HepG2 (cell line): Measurements from ENCODE around the gene LZTS2. TPM values are rescaled to one million over a fixed set of nuclear protein-coding genes. Genes with fewer than 3 reads are reported as not detected.
A peak's percentile ranks its signal among the peaks of the same experiment; 100 is the strongest.

Source experiments
- ATAC-seq: fragments of 200-7000 bp; cut with Tn5 transposase; 3 replicates; pipeline ENCODE4 v1.9.1; 2020; ENCODE audit warnings: mild to moderate bottlenecking, moderate library complexity
- BruUV-seq: library from RNA; stranded (reverse); fragments of 400-500 nt; replicated peaks from 2 replicates; lab custom pipeline; 2021; lab: Mats Ljungman, UMichigan
- CTCF ChIA-PET: fragments of 300-600 bp; formaldehyde crosslinking; extraction: SDS; loops from one replicate; lab custom pipeline; 2021; ENCODE audit warnings: low total read pairs, inconsistent platforms, low intra/inter-chr PET ratio; lab: Yijun Ruan, JAX
- POLR2A ChIA-PET: fragments of 350-600 bp; sonication (Branson Sonifier 250); formaldehyde crosslinking; loops from one replicate; lab custom pipeline; 2020; ENCODE audit warnings: antibody characterized with exemption, inconsistent platforms; lab: Yijun Ruan, JAX
- DNase-seq: peaks from one replicate; pipeline ENCODE4 v3.0.0-alpha.2; 2015; ENCODE audit warnings: low spot score
- FAIRE-seq: peaks from 3 replicates; lab custom pipeline; 2011; peaks lifted over from hg19 to GRCh38; lab: Jason Lieb, UNC
- H2AFZ ChIP-seq: one replicate; pipeline ENCODE4 v1.6.1; 2011; ENCODE audit warnings: low read length, inconsistent platforms
- H3K27ac ChIP-seq: fragments of 300-600 bp; 3 replicates; pipeline ENCODE4 v1.8.0; 2011; ENCODE audit warnings: mixed run types, mild to moderate bottlenecking, mixed read lengths, low read length, inconsistent platforms; ENCODE audit not compliant: insufficient read depth; ENCODE audit errors: extremely low read length
- H3K27me3 ChIP-seq, 2 experiments: fragments of 200-600 bp in 1 of 2; 2 replicates in 1 of 2; 3 replicates in 1 of 2; pipeline versions ENCODE4 v1.6.0 to v1.8.0; 2011; ENCODE audit warnings: low read length in 2 of 2, mild to moderate bottlenecking in 2 of 2, moderate library complexity in 2 of 2, inconsistent platforms in 1 of 2; ENCODE audit not compliant: insufficient read depth in 2 of 2, control insufficient read depth in 1 of 2
- H3K36me3 ChIP-seq, 2 experiments: fragments of 200-600 bp in 1 of 2; replicated peaks in 1 of 2; 2 replicates in 1 of 2; 3 replicates in 1 of 2; pipeline versions ENCODE4 v1.5.1 to v1.8.0; 2011; ENCODE audit warnings: low read length in 2 of 2, inconsistent platforms in 1 of 2; ENCODE audit not compliant: insufficient read depth in 2 of 2, control insufficient read depth in 1 of 2
- H3K4me1 ChIP-seq: 2 replicates; pipeline ENCODE4 v1.5.1; 2012; ENCODE audit warnings: low read length, inconsistent platforms; ENCODE audit not compliant: insufficient read depth
- H3K4me2 ChIP-seq: 2 replicates; pipeline ENCODE4 v1.6.0; 2011; ENCODE audit warnings: low read depth, low read length, inconsistent platforms
- H3K4me3 ChIP-seq, 3 experiments: fragments of 200-600 bp in 1 of 3; sonication (generic), shearing (Covaris generic) in 1 of 3; replicated peaks in 1 of 3; 2 replicates each; pipeline ENCODE4 v1.5.1; 2011 to 2016; ENCODE audit warnings: low read length in 3 of 3, inconsistent platforms in 2 of 3, low read depth in 2 of 3, mild to moderate bottlenecking in 2 of 3, control low read depth in 1 of 3, mixed read lengths in 1 of 3; ENCODE audit not compliant: insufficient read depth in 1 of 3
- H3K79me2 ChIP-seq: one replicate; pipeline ENCODE4 v1.6.1; 2011; ENCODE audit warnings: low read length, inconsistent platforms; ENCODE audit not compliant: insufficient read depth
- H3K9ac ChIP-seq: 2 replicates; pipeline ENCODE4 v1.6.0; 2011; ENCODE audit warnings: mild to moderate bottlenecking, low read depth, low read length, inconsistent platforms; ENCODE audit not compliant: insufficient read depth
- H3K9me3 ChIP-seq: 2 replicates; pipeline ENCODE4 v1.5.1; 2012; ENCODE audit warnings: mild to moderate bottlenecking, low read length
- H4K20me1 ChIP-seq: 2 replicates; pipeline ENCODE4 v1.6.0; 2011; ENCODE audit warnings: inconsistent platforms, mild to moderate bottlenecking, low read length, moderate library complexity; ENCODE audit not compliant: insufficient read depth
- ASH2L ChIP-seq: fragments of 300-600, 200-600 bp; sonication (generic); IDR thresholded peaks from 2 replicates; pipeline ENCODE4 v1.7.0; 2017; ENCODE audit warnings: low read depth, mild to moderate bottlenecking, moderate library complexity, mixed read lengths, low read length; ENCODE audit not compliant: insufficient read length
- EZH2 ChIP-seq: conservative IDR thresholded peaks from 2 replicates; pipeline ENCODE4 v1.6.1; 2012; ENCODE audit warnings: mild to moderate bottlenecking, low read depth, low read length, moderate library complexity
- KAT2B ChIP-seq: fragments of 150-350 bp; IDR thresholded peaks from 2 replicates; pipeline ENCODE4 v1.6.1; 2014; ENCODE audit warnings: low read depth, low read length, borderline replicate concordance
- KDM1A ChIP-seq: IDR thresholded peaks from 2 replicates; pipeline ENCODE4 v1.6.1; 2016; ENCODE audit warnings: missing compliant biosample characterization
- NCOA1 ChIP-seq: sonication (generic); formaldehyde crosslinking; IDR thresholded peaks from 2 replicates; pipeline ENCODE4 v1.9.0; 2021; ENCODE audit warnings: missing genetic modification reagents
- NR2F1 ChIP-seq, 2 experiments: fragments of 450-650 bp in 1 of 2; formaldehyde crosslinking in 1 of 2; IDR thresholded peaks; 2 replicates each; pipeline versions ENCODE4 v1.5.0 to v1.6.1; 2016 to 2020; ENCODE audit warnings: mild to moderate bottlenecking in 1 of 2, missing compliant biosample characterization in 1 of 2, missing genetic modification reagents in 1 of 2, moderate library complexity in 1 of 2
- NR2F6 ChIP-seq, 2 experiments: IDR thresholded peaks; 2 replicates each; pipeline ENCODE4 v1.6.1; 2016; ENCODE audit warnings: antibody characterized with exemption in 1 of 2, mild to moderate bottlenecking in 1 of 2
- RXRA ChIP-seq: sonication (generic); formaldehyde crosslinking; IDR thresholded peaks from 2 replicates; pipeline ENCODE4 v1.5.1; 2020; ENCODE audit warnings: missing genetic modification reagents
- SNAI1 ChIP-seq: sonication (generic); formaldehyde crosslinking; IDR thresholded peaks from 2 replicates; pipeline ENCODE4 v1.5.0; 2020; ENCODE audit warnings: mild to moderate bottlenecking, missing genetic modification reagents, borderline replicate concordance
- SOX6 ChIP-seq, 2 experiments: fragments of 450-650 bp in 1 of 2; sonication (generic) in 1 of 2; formaldehyde crosslinking in 1 of 2; IDR thresholded peaks; 2 replicates each; pipeline versions ENCODE4 v1.4.0 to v1.6.1; 2017 to 2020; ENCODE audit warnings: antibody characterized with exemption in 1 of 2, mild to moderate bottlenecking in 1 of 2, missing genetic modification reagents in 1 of 2
- SUZ12 ChIP-seq: fragments of 150-350 bp; IDR thresholded peaks from 2 replicates; pipeline ENCODE4 v1.6.1; 2014; ENCODE audit warnings: low read depth, low read length
- ZMYM3 ChIP-seq: sonication (generic); formaldehyde crosslinking; IDR thresholded peaks from 2 replicates; pipeline ENCODE4 v1.5.1; 2020; ENCODE audit warnings: mild to moderate bottlenecking, missing genetic modification reagents
- ZNF12 ChIP-seq: sonication (generic); formaldehyde crosslinking; IDR thresholded peaks from 2 replicates; pipeline ENCODE4 v1.5.0; 2020; ENCODE audit warnings: missing genetic modification reagents
- ZNF232 ChIP-seq: sonication (generic); formaldehyde crosslinking; IDR thresholded peaks from 2 replicates; pipeline ENCODE4 v1.4.0; 2020; ENCODE audit warnings: missing genetic modification reagents, borderline replicate concordance
- ZNF44 ChIP-seq: sonication (generic); formaldehyde crosslinking; IDR thresholded peaks from 2 replicates; pipeline ENCODE4 v1.5.1; 2020; ENCODE audit warnings: mild to moderate bottlenecking, missing genetic modification reagents
- ZNF605 ChIP-seq: sonication (generic); formaldehyde crosslinking; IDR thresholded peaks from 2 replicates; pipeline ENCODE4 v1.8.0; 2022; ENCODE audit warnings: mild to moderate bottlenecking, missing genetic modification reagents
- ZNF781 ChIP-seq: sonication (generic); formaldehyde crosslinking; IDR thresholded peaks from 2 replicates; pipeline ENCODE4 v1.5.1; 2020; ENCODE audit warnings: borderline replicate concordance, mild to moderate bottlenecking, missing genetic modification reagents; ENCODE audit errors: not compliant biosample characterization
- WGBS: methylation state at CpG from one replicate; pipeline ENCODE4 v1.1.6; 2017; ENCODE audit warnings: low lambda C conversion rate; 5-methylcytosine and 5-hydroxymethylcytosine counted together
- in situ Hi-C: cut with HindIII; loops from 2 replicates; pipeline ENCODE4 v1.10.0; 2017; ENCODE audit warnings: low pct_unique_long_range_greater_than_20kb; ENCODE audit not compliant: extremely low pct_ligation_motif_present
- intact Hi-C: fragments of 100-400 bp; cut with micrococcal nuclease; formaldehyde crosslinking; loops from one replicate; pipeline ENCODE4 v1.10.0; 2022; ENCODE audit not compliant: unreplicated experiment
- polyA plus RNA-seq, 8 experiments: library from polyadenylated mRNA; depleted of rRNA in 3 of 8; stranded (reverse) in 7 of 8; unstranded in 1 of 8; fragments of >200 nt; fragmentation: Illumina TruSeq in 4 of 8; extraction: Trizol in 4 of 8; gene quantifications; 2 replicates each; pipeline versions ENCODE4 v1.2.1 to v1.2.3, GENCODE V29; 2011 to 2016; ENCODE audit warnings: low read depth in 4 of 8, missing spikeins in 1 of 8, mixed read lengths in 1 of 8; ENCODE audit not compliant: insufficient read depth in 1 of 8
- total RNA-seq, 5 experiments: library from RNA; depleted of rRNA; stranded (reverse); fragments of >200 nt; fragmentation: Illumina TruSeq; extraction: Trizol; gene quantifications; 2 replicates each; pipeline ENCODE4 v1.2.3, GENCODE V29; 2016; ENCODE audit warnings: low read depth in 1 of 5
- TF ChIP-seq, protein P1 (sequence below): sonication (generic); formaldehyde crosslinking; IDR thresholded peaks from 2 replicates; pipeline ENCODE4 v1.4.0; 2020; ENCODE audit warnings: mild to moderate bottlenecking, missing genetic modification reagents
- TF ChIP-seq, protein P2 (sequence below): sonication (generic); formaldehyde crosslinking; IDR thresholded peaks from 2 replicates; pipeline ENCODE4 v1.4.0; 2020; ENCODE audit warnings: mild to moderate bottlenecking, missing genetic modification reagents
- TF ChIP-seq, protein P3 (sequence below): IDR thresholded peaks from 2 replicates; pipeline ENCODE4 v1.6.1; 2016; ENCODE audit warnings: missing compliant biosample characterization, missing genetic modification reagents, borderline replicate concordance
- TF ChIP-seq, protein P4 (sequence below): sonication (generic); formaldehyde crosslinking; IDR thresholded peaks from 2 replicates; pipeline ENCODE4 v1.4.0; 2020; ENCODE audit warnings: missing genetic modification reagents

Gene LZTS2
- total and polyA plus RNA-seq, 2 of the 13 experiments (the other 11 are each of a cell fraction or from before 2014, with no cell fraction given) = 43.6 to 65.6 TPM

DNA sequence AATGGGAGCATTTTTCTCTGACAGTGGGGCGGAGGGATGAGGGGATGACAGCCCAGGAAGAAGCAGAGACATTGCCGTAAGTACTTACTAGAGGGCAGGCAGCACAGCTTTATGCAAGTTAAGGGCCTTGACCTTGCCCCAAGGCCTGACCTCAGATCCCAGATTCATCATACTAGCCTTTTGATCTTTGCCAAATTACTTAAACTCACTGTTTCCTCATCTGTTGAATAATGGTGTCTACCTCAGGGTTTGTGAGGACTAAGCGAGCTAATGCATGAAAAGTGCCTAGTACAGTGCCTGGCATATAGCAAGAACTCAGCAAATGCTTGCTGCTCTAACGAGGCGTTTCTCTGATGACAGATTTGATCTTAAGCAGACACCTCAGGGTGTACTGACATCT is 33.8 kb upstream of the LZTS2 start:
- ChIA-PET CTCF (no interaction called here), POLR2A (interaction anchor here (1.0 to 12.6 kb wide), 2 partner anchors 11 to 26 kb away, joined by 3 to 277 read pairs; partner anchors contain the start of genes LZTS2, MRPL43 and TWNK)
- intact Hi-C loops (no loop called here), in situ Hi-C loops (no loop called here)
- FAIRE-seq (no peak), ATAC-seq (no peak), DNase-seq (no peak)
- Histone ChIP-seq H3K36me3 (peaks cover 0 to 16% of the 10 kb centered on the region in 2 experiments; a peak in 1 of 5 replicates), H3K27ac (peak overlapping the region; percentile 36), H3K4me3 (no peak overlapping the region), H3K79me2 (peaks cover 15% of the 10 kb centered on the region), H3K9ac (no peak overlapping the region), H3K27me3 (no peaks in the 10 kb centered on the region; a peak in 1 of 5 replicates), H4K20me1 (no peaks in the 10 kb centered on the region; the same call in 1 of the 2 replicates), H2AFZ (no peak overlapping the region), H3K9me3 (no peaks in the 10 kb centered on the region), H3K4me1 (peaks cover 73% of the 10 kb centered on the region), H3K4me2 (no peak overlapping the region; the same call in 1 of the 2 replicates)
- no TSS peak for BruUV-seq
- 80% methylated on average over 5 of the region's 5 CpGs for WGBS
- TF ChIP-seq ZNF605 (CRISPR knock-in tag) (0 out of 2 replicates have a peak, but pooled peaks have one; percentile 22), NR2F6 (IDR thresholded peaks at IDR 0.05) (peak; percentile 83), NR2F6 (CRISPR knock-in tag; IDR thresholded peaks at IDR 0.05) (peak; percentile 61), KDM1A (CRISPR knock-in tag) (0 out of 2 replicates have a peak, but pooled peaks have one; percentile 30), NCOA1 (no peak), ZMYM3 (CRISPR knock-in tag) (peak; percentile 60; the same call in 1 of the 2 replicates), SOX6 (IDR thresholded peaks at IDR 0.05) (no peak), SOX6 (CRISPR knock-in tag; IDR thresholded peaks at IDR 0.05) (0 out of 2 replicates have a peak, but pooled peaks have one; percentile 29), SNAI1 (no peak), KAT2B (no peak), NR2F1 (CRISPR knock-in tag; IDR thresholded peaks at IDR 0.05) (peak; percentile 59 to 80; a peak in 3 of 4 replicates), ZNF12 (CRISPR knock-in tag) (peak; percentile 88), RXRA (CRISPR knock-in tag) (no peak), EZH2 (no peak), ZNF44 (CRISPR knock-in tag) (no peak), SUZ12 (no peak), ZNF781 (CRISPR knock-in tag) (no peak), ASH2L (no peak), ZNF232 (no peak)
- TF ChIP-seq, protein P1, sequence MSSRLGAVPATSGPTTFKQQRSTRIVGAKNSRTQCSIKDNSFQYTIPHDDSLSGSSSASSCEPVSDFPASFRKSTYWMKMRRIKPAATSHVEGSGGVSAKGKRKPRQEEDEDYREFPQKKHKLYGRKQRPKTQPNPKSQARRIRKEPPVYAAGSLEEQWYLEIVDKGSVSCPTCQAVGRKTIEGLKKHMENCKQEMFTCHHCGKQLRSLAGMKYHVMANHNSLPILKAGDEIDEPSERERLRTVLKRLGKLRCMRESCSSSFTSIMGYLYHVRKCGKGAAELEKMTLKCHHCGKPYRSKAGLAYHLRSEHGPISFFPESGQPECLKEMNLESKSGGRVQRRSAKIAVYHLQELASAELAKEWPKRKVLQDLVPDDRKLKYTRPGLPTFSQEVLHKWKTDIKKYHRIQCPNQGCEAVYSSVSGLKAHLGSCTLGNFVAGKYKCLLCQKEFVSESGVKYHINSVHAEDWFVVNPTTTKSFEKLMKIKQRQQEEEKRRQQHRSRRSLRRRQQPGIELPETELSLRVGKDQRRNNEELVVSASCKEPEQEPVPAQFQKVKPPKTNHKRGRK = no peak
- TF ChIP-seq, protein P2, sequence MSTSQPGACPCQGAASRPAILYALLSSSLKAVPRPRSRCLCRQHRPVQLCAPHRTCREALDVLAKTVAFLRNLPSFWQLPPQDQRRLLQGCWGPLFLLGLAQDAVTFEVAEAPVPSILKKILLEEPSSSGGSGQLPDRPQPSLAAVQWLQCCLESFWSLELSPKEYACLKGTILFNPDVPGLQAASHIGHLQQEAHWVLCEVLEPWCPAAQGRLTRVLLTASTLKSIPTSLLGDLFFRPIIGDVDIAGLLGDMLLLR (CRISPR knock-in tag) = no peak
- TF ChIP-seq, protein P3, sequence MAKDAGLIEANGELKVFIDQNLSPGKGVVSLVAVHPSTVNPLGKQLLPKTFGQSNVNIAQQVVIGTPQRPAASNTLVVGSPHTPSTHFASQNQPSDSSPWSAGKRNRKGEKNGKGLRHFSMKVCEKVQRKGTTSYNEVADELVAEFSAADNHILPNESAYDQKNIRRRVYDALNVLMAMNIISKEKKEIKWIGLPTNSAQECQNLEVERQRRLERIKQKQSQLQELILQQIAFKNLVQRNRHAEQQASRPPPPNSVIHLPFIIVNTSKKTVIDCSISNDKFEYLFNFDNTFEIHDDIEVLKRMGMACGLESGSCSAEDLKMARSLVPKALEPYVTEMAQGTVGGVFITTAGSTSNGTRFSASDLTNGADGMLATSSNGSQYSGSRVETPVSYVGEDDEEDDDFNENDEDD (CRISPR knock-in tag) = no peak
- TF ChIP-seq, protein P4, sequence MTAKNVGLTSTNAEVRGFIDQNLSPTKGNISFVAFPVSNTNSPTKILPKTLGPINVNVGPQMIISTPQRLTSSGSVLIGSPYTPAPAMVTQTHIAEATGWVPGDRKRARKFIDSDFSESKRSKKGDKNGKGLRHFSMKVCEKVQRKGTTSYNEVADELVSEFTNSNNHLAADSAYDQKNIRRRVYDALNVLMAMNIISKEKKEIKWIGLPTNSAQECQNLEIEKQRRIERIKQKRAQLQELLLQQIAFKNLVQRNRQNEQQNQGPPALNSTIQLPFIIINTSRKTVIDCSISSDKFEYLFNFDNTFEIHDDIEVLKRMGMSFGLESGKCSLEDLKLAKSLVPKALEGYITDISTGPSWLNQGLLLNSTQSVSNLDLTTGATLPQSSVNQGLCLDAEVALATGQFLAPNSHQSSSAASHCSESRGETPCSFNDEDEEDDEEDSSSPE = no peak
